HG02884 (cell line): ENCODE measurements around the gene LGALS3.

ENCODE experiments used
- ATAC-seq: cut with Tn5 transposase; IDR thresholded peaks from one replicate; pipeline ENCODE4 v1.9.1; 2021; ENCODE audit warnings: mild to moderate bottlenecking, moderate library complexity; ENCODE audit not compliant: unreplicated experiment

Gene LGALS3

DNA sequence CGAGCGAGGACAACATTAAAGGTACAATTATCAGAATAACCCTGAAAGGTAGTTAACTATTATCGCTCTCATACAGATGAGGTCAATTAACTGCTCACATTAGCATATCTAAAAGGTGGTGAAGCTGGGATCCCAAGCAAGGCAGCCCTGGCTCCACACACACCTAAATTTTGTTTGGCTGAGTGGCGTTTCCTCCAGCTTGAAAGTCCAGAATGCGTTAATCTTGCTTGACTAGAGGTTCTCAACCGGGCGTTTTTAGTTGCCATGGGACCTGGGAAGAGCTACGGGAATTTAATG is 61.8 kb downstream of the LGALS3 start:
- no peak for ATAC-seq

DNA sequence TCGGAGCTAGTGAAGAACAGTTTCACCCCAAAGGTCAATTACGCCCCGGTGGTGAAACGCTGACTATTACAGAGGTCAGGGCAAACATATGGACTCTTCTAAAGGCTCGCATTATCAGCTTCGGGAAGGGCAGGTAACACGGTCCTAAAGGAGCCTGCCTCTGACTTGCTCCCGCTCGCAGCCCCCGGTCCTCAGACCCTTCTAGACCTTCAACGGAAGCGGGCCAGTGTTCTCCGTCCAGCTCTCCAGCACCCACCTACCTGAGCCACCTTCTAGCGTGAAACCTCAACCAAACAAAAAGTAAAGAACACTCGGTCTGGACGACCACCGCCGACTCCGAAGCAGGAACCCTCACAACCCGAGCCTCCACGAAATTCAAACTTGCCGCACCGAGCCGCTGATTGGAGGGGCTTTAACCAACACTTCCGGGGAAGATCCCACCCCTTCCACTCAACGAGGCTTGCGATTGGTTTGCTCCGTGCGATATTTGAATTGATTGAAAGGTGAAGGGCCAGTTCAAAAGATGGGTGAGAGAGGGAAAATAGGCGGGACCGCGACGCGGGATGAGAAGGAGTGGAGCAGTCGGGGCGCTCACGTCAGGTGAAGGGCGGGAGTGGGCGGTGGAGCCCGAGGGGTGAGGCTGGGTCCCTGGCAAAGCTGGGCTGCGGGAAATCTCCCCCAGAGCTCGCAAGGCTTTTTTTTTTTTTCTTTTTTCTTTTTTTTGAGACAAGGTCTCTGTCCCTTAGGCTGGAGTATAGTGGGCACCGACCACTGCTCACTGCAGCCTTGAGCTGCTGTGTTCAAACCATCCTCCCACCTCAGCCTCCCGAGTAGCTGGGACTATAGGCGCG is 62.4 kb downstream of the LGALS3 start, which contains the start of gene DLGAP5:
DLGAP5 (minus strand) TSS at position 383 of the 851 bp plus-strand sequence. CDS start 2,406 bp downstream, outside the sequence.
- peak; percentile 98 for ATAC-seq

DNA sequence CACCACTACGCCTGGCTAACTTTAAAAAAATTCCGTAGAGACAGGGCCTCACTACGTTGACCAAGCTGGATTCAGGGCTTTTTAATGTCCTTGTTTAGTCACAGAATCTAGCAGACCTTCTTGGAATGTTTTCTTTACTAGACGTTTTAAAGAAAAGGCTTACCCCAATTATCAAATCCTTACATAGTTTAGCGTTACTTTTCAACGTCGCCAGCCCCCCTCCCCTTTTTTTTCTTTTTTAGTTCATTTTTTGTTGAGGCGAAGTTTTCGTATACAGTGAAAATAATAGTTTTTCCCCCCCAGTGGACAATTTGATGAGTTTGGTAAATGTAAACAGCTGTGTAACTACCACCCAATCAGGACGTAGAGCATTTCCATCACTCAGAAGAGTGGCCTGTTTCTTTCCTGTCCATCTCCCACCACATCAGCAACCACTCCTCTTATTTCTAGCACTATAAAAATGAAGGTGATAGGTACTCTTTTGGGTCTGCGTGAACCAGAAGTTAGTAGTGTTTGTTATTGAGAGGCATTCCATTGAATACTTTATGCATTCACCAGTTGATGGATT is 63.1 kb downstream of the LGALS3 start:
- ATAC-seq = no peak

DNA sequence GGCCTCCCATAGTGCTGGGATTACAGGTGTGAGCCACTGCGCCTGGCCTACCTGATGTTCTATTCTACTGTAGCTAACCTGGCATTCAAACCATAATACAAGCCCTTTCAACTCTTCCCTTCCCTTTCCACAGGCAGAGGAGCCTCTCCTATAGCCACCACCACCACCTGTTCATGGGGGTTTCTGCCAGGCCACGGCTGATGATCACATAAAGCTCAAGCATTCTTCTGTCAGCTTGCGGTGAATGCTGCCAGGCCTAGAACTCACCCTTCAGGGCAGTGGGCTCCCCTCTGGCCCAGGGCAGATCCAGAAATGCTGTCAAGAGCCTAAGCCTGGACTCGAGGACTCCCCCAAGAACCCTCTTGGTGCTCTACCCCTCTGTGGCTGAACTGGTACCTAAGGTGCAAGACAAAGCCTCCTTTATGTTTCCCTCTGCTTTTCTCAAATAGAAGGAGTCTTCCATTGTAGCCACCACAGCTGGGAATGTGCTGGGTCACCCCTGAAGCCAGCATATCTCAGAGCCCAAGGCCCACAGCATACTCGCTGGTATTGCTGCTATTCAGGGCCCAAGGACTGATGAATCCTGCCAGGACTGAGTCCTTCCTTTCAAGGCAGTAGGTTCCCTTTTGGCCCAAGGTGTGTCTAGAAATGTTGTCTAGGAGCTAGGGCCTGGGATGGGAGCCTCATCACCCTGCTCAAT is 65.8 kb downstream of the LGALS3 start:
- ATAC-seq = no peak
